Heart right ventricle (tissue), 16 donors: Measurements from ENCODE around the gene ZNF735. TPM values are rescaled to one million over a fixed set of nuclear protein-coding genes. Genes with fewer than 3 reads are reported as not detected.
"Not testable (repeated sequence)": the region's sequence is repeated elsewhere in the genome, so short reads cannot be mapped to it uniquely, and the experiment has no call there.

ENCODE experiments used
- ATAC-seq, 8 donors: fragments of 200-7000 bp; cut with Tn5 transposase; one replicate each; pipeline ENCODE4 v1.9.1; 2020; ENCODE audit warnings: mild to moderate bottlenecking in 8 of 8, moderate library complexity in 8 of 8, moderate number of reproducible peaks in 1 of 8
- DNase-seq, 2 donors: peaks; one replicate each; pipeline ENCODE4 v3.0.0-alpha.2; 2020
- H3K27ac ChIP-seq, 10 donors: fragments of 200-600 bp; sonication (generic) in 2 of 10; one replicate each; pipeline versions ENCODE4 v1.5.0 to v1.8.0; 2020 to 2022; ENCODE audit warnings: mild to moderate bottlenecking in 3 of 10
- H3K27me3 ChIP-seq, 7 donors: fragments of 200-600 bp; one replicate each; pipeline ENCODE4 v1.8.0; 2021 to 2022; ENCODE audit warnings: mild to moderate bottlenecking in 2 of 7
- H3K36me3 ChIP-seq, 9 donors: fragments of 200-600 bp; sonication (generic) in 1 of 9; one replicate each; pipeline versions ENCODE4 v1.5.0 to v1.8.0; 2020 to 2022; ENCODE audit warnings: mild to moderate bottlenecking in 2 of 9
- H3K4me1 ChIP-seq, 9 donors: fragments of 200-600 bp; sonication (generic) in 1 of 9; one replicate each; pipeline versions ENCODE4 v1.5.0 to v1.8.0; 2020 to 2022; ENCODE audit warnings: mild to moderate bottlenecking in 4 of 9
- H3K4me3 ChIP-seq, 10 donors: fragments of 200-600 bp; sonication (generic) in 2 of 10; one replicate each; pipeline versions ENCODE4 v1.5.0 to v1.8.0; 2020 to 2022; ENCODE audit warnings: mild to moderate bottlenecking in 7 of 10, moderate library complexity in 2 of 10
- H3K9me3 ChIP-seq, 11 donors: fragments of 200-600 bp in 10 of 11; sonication (generic) in 2 of 11; one replicate each; pipeline versions ENCODE4 v1.5.0 to v1.8.0; 2013 to 2022; ENCODE audit warnings: mild to moderate bottlenecking in 2 of 11, control low read depth in 1 of 11, moderate library complexity in 1 of 11
- WGBS, 2 donors: extraction: QIAGEN DNeasy Blood & Tissue Kit; methylation state at CpG; one replicate each; pipeline ENCODE4 v1.1.7; 2013; ENCODE audit warnings: inconsistent platforms in 1 of 2; 5-methylcytosine and 5-hydroxymethylcytosine counted together
- intact Hi-C, 10 donors: fragments of 100-400 bp; cut with DNase I; formaldehyde crosslinking; loops; one replicate each; pipeline versions ENCODE4 v1.11.1 to v1.14.2; 2022
- long read RNA-seq, 3 donors: library from polyadenylated mRNA; unstranded; transcript quantifications; one replicate each; pipeline ENCODE4 v2.0.0, GENCODE V29; 2020 to 2021
- polyA plus RNA-seq, 2 donors: library from polyadenylated mRNA; stranded (reverse); fragments of 200-250 nt; gene quantifications; one replicate each; pipeline ENCODE4 v1.2.3, GENCODE V29; 2013
- total RNA-seq, 10 donors: library from RNA; stranded (reverse); fragmentation: NEBNext Ultra II Directional in 3 of 10; extraction: Animal tissue kit (Norgen Biotek cat#: 25700) in 3 of 10; gene quantifications; one replicate each; pipeline versions ENCODE4 v1.2.1 to v1.2.4, GENCODE V29; 2021 to 2023
- TF ChIP-seq, protein P1 (sequence below), 9 donors: fragments of 200-600 bp; sonication (generic) in 2 of 9; IDR thresholded peaks; one replicate each; pipeline versions ENCODE4 v1.5.0 to v1.8.0; 2021 to 2022; ENCODE audit warnings: antibody characterized with exemption in 9 of 9, mild to moderate bottlenecking in 5 of 9, moderate library complexity in 1 of 9
- donor health status: Arrhythmogenic right ventricular cardiomyopathy.
- donor health status: ischemic (EF 13 %, LVEDD 7.1; RV severe dilation, severe dysfunction).
- donor health status: healthy with polysubstance abuse.
- donor health status: DM: no; HTN: yes; CAD: no.
- donor health status: DM: no; HTN: no; CAD: no.
- donor health status: ischemic (EF 25% LVEDD 6.9; RV normal size, moderate dysfunction).
- donor health status: ischemic (EF 25% LVEDD 5.7; RV mildly dilated, moderate dysfunction).
- donor health status: healthy.
- donor health status: DM: yes; HTN: yes; CAD: no.
- donor health status: Ischemic cardiomyopathy.
- donor health status: ischemic (EF 35%, LVEDD 5.7; RV mildly dilated, moderate dysfunction).
- donor health status: nonischemic (EF 11% LVEDD 7.7; RV severe dilation, severe dysfunction).
- donor health status: DM: yes; HTN: yes; CAD: no.
- donor health status: PGD.
- donor health status: ischemic (EF 29% LVEDD 5.4; RV normal size, mild dysfunction).
- donor health status: nonischemic (EF 23%, LVEDD 6.1; RV moderate dilation, normal function).

Gene ZNF735
- total RNA-seq = not detected
- not detected for polyA plus RNA-seq
- long read RNA-seq, donor 1 = 0 reads
- long read RNA-seq, donor 2 = 0 reads
- long read RNA-seq, donor 3 = 0 reads

GRCh38 chr7:64206903-64207302, at the start of gene ZNF735:
Gene ZNF735 (plus strand): TSS chr7:64207203. CDS start chr7:64207203, 0 bp downstream.
- intact Hi-C loops = no loop called here
- ATAC-seq (no peak), DNase-seq (no peak)
- no peak within 1 kb of the TSS for H3K27ac ChIP-seq
- no peaks in the 10 kb centered on the region for H3K4me1 ChIP-seq
- TF ChIP-seq, protein P1, sequence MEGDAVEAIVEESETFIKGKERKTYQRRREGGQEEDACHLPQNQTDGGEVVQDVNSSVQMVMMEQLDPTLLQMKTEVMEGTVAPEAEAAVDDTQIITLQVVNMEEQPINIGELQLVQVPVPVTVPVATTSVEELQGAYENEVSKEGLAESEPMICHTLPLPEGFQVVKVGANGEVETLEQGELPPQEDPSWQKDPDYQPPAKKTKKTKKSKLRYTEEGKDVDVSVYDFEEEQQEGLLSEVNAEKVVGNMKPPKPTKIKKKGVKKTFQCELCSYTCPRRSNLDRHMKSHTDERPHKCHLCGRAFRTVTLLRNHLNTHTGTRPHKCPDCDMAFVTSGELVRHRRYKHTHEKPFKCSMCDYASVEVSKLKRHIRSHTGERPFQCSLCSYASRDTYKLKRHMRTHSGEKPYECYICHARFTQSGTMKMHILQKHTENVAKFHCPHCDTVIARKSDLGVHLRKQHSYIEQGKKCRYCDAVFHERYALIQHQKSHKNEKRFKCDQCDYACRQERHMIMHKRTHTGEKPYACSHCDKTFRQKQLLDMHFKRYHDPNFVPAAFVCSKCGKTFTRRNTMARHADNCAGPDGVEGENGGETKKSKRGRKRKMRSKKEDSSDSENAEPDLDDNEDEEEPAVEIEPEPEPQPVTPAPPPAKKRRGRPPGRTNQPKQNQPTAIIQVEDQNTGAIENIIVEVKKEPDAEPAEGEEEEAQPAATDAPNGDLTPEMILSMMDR (IDR thresholded peaks at IDR 0.05) = no peak
- no peak within 1 kb of the TSS for H3K4me3 ChIP-seq
- H3K9me3 ChIP-seq = peaks cover 0 to 91% (median 0%) of the 10 kb centered on the region in 11 donors
- no peaks in the 10 kb centered on the region for H3K36me3 ChIP-seq
- WGBS, 2 donors = 80 to 86% methylated on average over 13 of the region's 13 CpGs
- no peaks in the 10 kb centered on the region for H3K27me3 ChIP-seq

DNA sequence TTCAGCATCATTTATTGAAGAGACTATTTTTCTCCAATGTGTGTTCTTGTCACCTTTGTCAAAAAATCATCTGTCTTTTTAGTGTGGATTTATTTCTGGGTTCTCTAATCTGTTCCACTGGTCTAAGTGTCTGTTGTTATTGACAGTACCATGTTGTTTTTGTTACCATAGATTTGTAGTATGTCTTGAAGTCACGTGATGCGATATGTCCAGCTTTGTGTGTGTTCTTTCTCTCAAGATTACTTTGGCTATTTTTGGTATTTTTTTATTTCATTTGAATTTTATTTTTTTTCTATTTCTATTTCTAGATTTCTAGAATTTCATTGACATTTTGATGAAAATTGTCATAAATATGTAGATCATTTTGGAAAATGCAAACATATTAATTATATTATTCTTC, 36.0 kb upstream of the ZNF735 start:
- H3K36me3 ChIP-seq, ATAC-seq, H3K4me1 ChIP-seq, H3K27ac ChIP-seq, intact Hi-C loops, H3K4me3 ChIP-seq, DNase-seq: not testable (repeated sequence)
- WGBS, 2 donors = 68 to 90% methylated on average over 2 of the region's 2 CpGs
- peaks cover 0 to 92% (median 3%) of the 10 kb centered on the region in 11 donors for H3K9me3 ChIP-seq
- H3K27me3 ChIP-seq = peaks cover 0 to 13% (median 0%) of the 10 kb centered on the region in 7 donors

DNA sequence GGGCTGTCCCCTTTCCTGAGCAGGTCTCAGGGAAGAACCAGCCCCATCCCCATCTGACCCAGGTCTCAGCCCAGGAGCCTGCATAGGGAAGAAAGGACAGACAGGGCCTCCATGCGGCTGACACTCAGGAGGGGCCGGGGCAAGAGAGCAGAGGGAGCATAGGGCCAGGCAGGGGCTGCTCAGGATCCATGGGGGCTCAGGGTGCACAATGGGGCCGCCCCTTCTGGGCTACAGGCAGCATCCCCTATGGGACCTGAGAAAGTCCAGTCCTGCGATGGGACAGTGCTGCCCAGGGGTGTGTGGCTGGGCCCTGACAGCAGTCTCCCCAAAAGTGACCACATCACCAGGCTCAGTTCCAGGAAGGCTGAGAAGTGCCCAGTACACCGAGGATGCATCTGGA, 32.7 kb upstream of the ZNF735 start:
- no peaks in the 10 kb centered on the region for H3K4me1 ChIP-seq
- H3K36me3 ChIP-seq = no peaks in the 10 kb centered on the region
- ATAC-seq (no peak), DNase-seq (no peak)
- 60 to 65% methylated on average over 5 of the region's 5 CpGs for WGBS, 2 donors
- peaks cover 0 to 71% (median 0%) of the 10 kb centered on the region in 11 donors for H3K9me3 ChIP-seq
- TF ChIP-seq, protein P1 (IDR thresholded peaks at IDR 0.05) = no peak
- H3K27me3 ChIP-seq = peaks cover 0 to 30% (median 0%) of the 10 kb centered on the region in 7 donors
- no peak overlapping the region for H3K4me3 ChIP-seq
- intact Hi-C loops = no loop called here
- no peak overlapping the region for H3K27ac ChIP-seq

DNA sequence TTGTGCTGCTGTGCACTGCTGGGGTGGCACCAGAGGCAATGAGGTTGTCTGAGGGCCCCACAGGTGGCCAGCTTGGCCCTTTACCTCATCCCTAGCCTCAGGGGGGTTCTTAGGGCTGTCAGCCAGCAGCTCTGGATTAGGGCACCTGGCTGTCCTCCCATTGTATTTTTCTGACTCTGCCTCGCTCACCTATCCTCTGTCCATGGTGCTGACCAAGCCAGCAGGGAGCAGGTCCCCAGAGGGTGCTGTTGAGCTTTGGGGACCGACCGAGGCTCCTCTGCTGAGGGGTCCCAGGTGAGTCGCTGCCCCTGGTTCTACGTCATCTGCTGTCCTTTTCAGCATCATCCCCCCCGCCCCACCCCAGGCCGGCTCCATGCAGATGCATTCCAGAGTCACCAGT, 32.1 kb upstream of the ZNF735 start:
- H3K27ac ChIP-seq = no peak overlapping the region
- H3K9me3 ChIP-seq = peaks cover 0 to 65% (median 0%) of the 10 kb centered on the region in 11 donors
- H3K4me1 ChIP-seq = no peaks in the 10 kb centered on the region
- H3K36me3 ChIP-seq = no peaks in the 10 kb centered on the region
- H3K4me3 ChIP-seq = no peak overlapping the region
- TF ChIP-seq, protein P1 (IDR thresholded peaks at IDR 0.05) = no peak
- no peak for ATAC-seq
- 16 to 21% methylated on average over 7 of the region's 7 CpGs for WGBS, 2 donors
- intact Hi-C loops = no loop called here
- no peak for DNase-seq
- H3K27me3 ChIP-seq = peaks cover 0 to 32% (median 0%) of the 10 kb centered on the region in 7 donors

- WGBS, 2 donors = 36 to 38% methylated on average over 4 of the region's 4 CpGs
- DNase-seq (no peak), ATAC-seq (no peak)
- TF ChIP-seq, protein P1 (IDR thresholded peaks at IDR 0.05) = peak in 7 of 9 donors; percentile 30 to 45 (median 37)
- Histone ChIP-seq H3K9me3 (peaks cover 0 to 27% (median 0%) of the 10 kb centered on the region in 11 donors), H3K4me1 (peaks cover 0 to 6% (median 0%) of the 10 kb centered on the region in 9 donors), H3K27me3 (peaks cover 20 to 58% (median 24%) of the 10 kb centered on the region in 7 donors), H3K36me3 (no peaks in the 10 kb centered on the region), H3K4me3 (no peak overlapping the region), H3K27ac (no peak overlapping the region)
- intact Hi-C loops = loop anchor here in 7 of 10 donors (5.0 to 10.0 kb wide), 4 partner anchors 54 to 441 kb away; no protein-coding TSS in a partner anchor
Measured at GRCh38 chr7:64180989-64181388, 26.0 kb upstream of the ZNF735 start.
